OCI-LY7 (cell line): ENCODE data around the gene NOXO1. TPM values are rescaled to one million over a fixed set of nuclear protein-coding genes. Genes with fewer than 3 reads are reported as not detected.
"Not testable (repeated sequence)": the region's sequence is repeated elsewhere in the genome, so short reads cannot be mapped to it uniquely, and the experiment has no call there.

Experiments
- BruUV-seq: library from RNA; stranded (reverse); fragments of 400-500 nt; replicated peaks from 2 replicates; lab custom pipeline; 2021; lab: Mats Ljungman, UMichigan
- CTCF ChIA-PET: fragments of 300-600 bp; sonication (Branson Sonifier 250); formaldehyde crosslinking; loops from one replicate; lab custom pipeline; 2022; ENCODE audit warnings: antibody characterized with exemption; ENCODE audit not compliant: unreplicated experiment; lab: Charles Lee
- POLR2A ChIA-PET: fragments of 300-600 bp; sonication (Branson Sonifier 250); formaldehyde crosslinking; loops from one replicate; lab custom pipeline; 2022; ENCODE audit warnings: antibody characterized with exemption; lab: Charles Lee
- DNase-seq: peaks from one replicate; pipeline ENCODE4 v3.0.0-alpha.2; 2015; ENCODE audit warnings: low spot score
- H2AFZ ChIP-seq: fragments of 200-600 bp; sonication (generic), shearing (Covaris generic); 2 replicates; pipeline ENCODE4 v1.6.1; 2014; ENCODE audit warnings: mild to moderate bottlenecking, antibody characterized with exemption, low read length, moderate library complexity
- H3K27ac ChIP-seq: fragments of 200-600 bp; sonication (generic); 2 replicates; pipeline ENCODE4 v1.5.1; 2014; ENCODE audit warnings: mixed run types, low read depth, mild to moderate bottlenecking, moderate library complexity, low read length, inconsistent platforms; ENCODE audit not compliant: poor library complexity, severe bottlenecking
- H3K36me3 ChIP-seq: fragments of 200-600 bp; sonication (generic); 2 replicates; pipeline ENCODE4 v1.6.1; 2014; ENCODE audit warnings: mild to moderate bottlenecking, antibody characterized with exemption, low read length, moderate library complexity, mixed read lengths; ENCODE audit not compliant: insufficient read depth
- H3K4me1 ChIP-seq: fragments of 200-600 bp; sonication (generic); 2 replicates; pipeline ENCODE4 v1.5.1; 2014; ENCODE audit warnings: mild to moderate bottlenecking, low read length; ENCODE audit not compliant: insufficient read depth, poor library complexity, severe bottlenecking
- H3K4me2 ChIP-seq: fragments of 200-600 bp; sonication (generic); 2 replicates; pipeline ENCODE4 v1.6.1; 2014; ENCODE audit warnings: mild to moderate bottlenecking, low read length
- H3K4me3 ChIP-seq: fragments of 200-600 bp; sonication (generic); 2 replicates; pipeline ENCODE4 v1.5.1; 2014; ENCODE audit warnings: mild to moderate bottlenecking, low read depth, low read length; ENCODE audit not compliant: poor library complexity, severe bottlenecking
- H3K79me2 ChIP-seq: fragments of 200-600 bp; sonication (generic); 2 replicates; pipeline ENCODE4 v1.6.1; 2016; ENCODE audit warnings: low read depth, mild to moderate bottlenecking, low read length, moderate library complexity, mixed read lengths; ENCODE audit not compliant: insufficient read depth
- H3K9me2 ChIP-seq: fragments of 200-600 bp; sonication (generic); 2 replicates; pipeline ENCODE4 v1.6.1; 2016; ENCODE audit warnings: mild to moderate bottlenecking, low read length, mixed read lengths; ENCODE audit not compliant: insufficient read depth
- H3K9me3 ChIP-seq: fragments of 200-600 bp; sonication (generic); 2 replicates; pipeline ENCODE4 v1.6.1; 2014; ENCODE audit warnings: mild to moderate bottlenecking, mixed run types, low read length, mixed read lengths
- H4K20me1 ChIP-seq: fragments of 200-600 bp; sonication (generic); 2 replicates; pipeline ENCODE4 v1.6.1; 2014; ENCODE audit warnings: mild to moderate bottlenecking, antibody characterized with exemption, low read length, moderate library complexity, mixed read lengths; ENCODE audit not compliant: insufficient read depth
- EZH2phosphoT487 ChIP-seq: fragments of 200-600 bp; sonication (generic); IDR thresholded peaks from 2 replicates; pipeline ENCODE4 v1.6.1; 2018; ENCODE audit warnings: low read depth, borderline replicate concordance, mild to moderate bottlenecking, mixed run types, antibody characterized with exemption, low read length, moderate library complexity, mixed read lengths
- intact Hi-C: fragments of 100-400 bp; cut with micrococcal nuclease; formaldehyde crosslinking; loops from one replicate; pipeline ENCODE4 v1.10.0; 2022; ENCODE audit not compliant: unreplicated experiment
- total RNA-seq, 2 experiments: library from RNA; depleted of rRNA in 1 of 2; stranded (reverse); fragments of >200 nt in 1 of 2; shearing (Covaris generic) in 1 of 2; gene quantifications; 2 replicates each; pipeline ENCODE4 v1.2.3, GENCODE V29; 2014 to 2022
- TF ChIP-seq, protein P1 (sequence below): fragments of 200-600 bp; sonication (generic); conservative IDR thresholded peaks from 2 replicates; pipeline ENCODE4 v1.5.1; 2014; ENCODE audit warnings: mild to moderate bottlenecking, antibody characterized with exemption, low read length, moderate library complexity, mixed read lengths

NOXO1 gene
- total RNA-seq, 2 experiments from 2014 or later, result 0.22 to 0.30 TPM

DNA sequence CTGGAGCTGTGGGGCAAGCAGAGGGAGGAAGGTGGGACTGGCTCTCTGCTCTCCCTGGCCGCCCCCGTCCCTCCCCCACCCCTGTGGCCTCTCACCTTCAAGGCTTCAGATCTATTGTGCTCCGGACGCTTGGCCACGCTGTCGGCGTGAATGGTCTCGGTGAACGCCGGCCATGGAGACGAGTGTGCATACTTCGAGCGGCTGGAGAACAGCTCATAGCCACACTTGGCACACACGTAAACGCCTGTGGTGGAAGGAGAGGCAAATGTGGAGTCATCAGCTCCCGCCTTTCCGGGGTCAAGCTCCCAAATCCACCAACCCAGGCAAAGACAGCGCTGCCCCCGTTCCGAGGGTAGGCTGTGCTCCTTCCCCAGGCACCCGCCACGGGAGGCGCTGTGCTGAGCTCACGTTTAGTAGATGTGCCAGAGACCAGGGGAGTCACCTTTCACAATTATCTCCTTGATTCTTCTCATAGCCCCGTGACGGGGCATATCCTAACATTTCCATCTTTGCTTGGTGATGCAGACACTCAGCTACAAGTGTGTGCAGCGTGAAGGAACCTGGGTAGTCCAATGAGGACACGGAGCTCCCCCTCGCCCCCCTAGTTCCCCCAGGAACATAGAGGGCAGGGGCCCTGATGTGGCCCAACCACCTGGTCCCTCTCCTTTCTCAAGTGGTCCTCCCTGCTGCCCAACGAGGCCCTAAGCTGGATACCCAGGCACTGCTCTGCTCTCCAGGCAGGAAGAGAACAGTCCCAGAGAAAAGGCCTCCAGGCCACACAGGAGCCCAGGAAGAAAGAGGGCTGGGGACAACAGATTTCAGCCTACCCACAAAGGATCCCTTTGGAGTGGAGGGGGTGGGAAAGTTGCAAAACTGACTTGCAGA, 39.9 kb downstream of the NOXO1 start:
- Histone ChIP-seq H3K36me3 (no peaks in the 10 kb centered on the region), H3K79me2 (no peaks in the 10 kb centered on the region), H3K4me1 (peaks cover 18% of the 10 kb centered on the region), H3K4me3 (peak overlapping the region; percentile 84), H3K9me2 (no peaks in the 10 kb centered on the region), H3K27ac (no peak overlapping the region), H3K9me3 (no peaks in the 10 kb centered on the region), H2AFZ (no peak overlapping the region), H4K20me1 (no peaks in the 10 kb centered on the region), H3K4me2 (peak overlapping the region; percentile 95)
- ChIA-PET POLR2A (interaction anchor here (1.3 to 2.2 kb wide), 2 partner anchors 23 to 159 kb away, joined by 4 to 6 read pairs; partner anchors contain the start of genes NUBP2, RPS2 and SPSB3), CTCF (interaction anchor here (0.6 to 1.0 kb wide), 2 partner anchors 32 to 1205 kb away, joined by 3 read pairs; no protein-coding TSS in a partner anchor)
- peak; percentile 35 for DNase-seq
- no TSS peak for BruUV-seq
- intact Hi-C loops, result loop anchor here (2.0 to 5.0 kb wide), 2 partner anchors 67 to 159 kb away; partner anchors contain the start of genes NUBP2, SPSB3 and ZNF598
- TF ChIP-seq, protein P1, sequence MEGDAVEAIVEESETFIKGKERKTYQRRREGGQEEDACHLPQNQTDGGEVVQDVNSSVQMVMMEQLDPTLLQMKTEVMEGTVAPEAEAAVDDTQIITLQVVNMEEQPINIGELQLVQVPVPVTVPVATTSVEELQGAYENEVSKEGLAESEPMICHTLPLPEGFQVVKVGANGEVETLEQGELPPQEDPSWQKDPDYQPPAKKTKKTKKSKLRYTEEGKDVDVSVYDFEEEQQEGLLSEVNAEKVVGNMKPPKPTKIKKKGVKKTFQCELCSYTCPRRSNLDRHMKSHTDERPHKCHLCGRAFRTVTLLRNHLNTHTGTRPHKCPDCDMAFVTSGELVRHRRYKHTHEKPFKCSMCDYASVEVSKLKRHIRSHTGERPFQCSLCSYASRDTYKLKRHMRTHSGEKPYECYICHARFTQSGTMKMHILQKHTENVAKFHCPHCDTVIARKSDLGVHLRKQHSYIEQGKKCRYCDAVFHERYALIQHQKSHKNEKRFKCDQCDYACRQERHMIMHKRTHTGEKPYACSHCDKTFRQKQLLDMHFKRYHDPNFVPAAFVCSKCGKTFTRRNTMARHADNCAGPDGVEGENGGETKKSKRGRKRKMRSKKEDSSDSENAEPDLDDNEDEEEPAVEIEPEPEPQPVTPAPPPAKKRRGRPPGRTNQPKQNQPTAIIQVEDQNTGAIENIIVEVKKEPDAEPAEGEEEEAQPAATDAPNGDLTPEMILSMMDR, result peak; percentile 71
- no peak for TF ChIP-seq EZH2phosphoT487

- H3K79me2 ChIP-seq, result no peaks in the 10 kb centered on the region
- no peaks in the 10 kb centered on the region for H4K20me1 ChIP-seq
- H3K9me2 ChIP-seq, result no peaks in the 10 kb centered on the region
- DNase-seq, result no peak
- no peak overlapping the region for H3K4me2 ChIP-seq
- H3K4me1 ChIP-seq, result peaks cover 18% of the 10 kb centered on the region
- H3K27ac ChIP-seq, result no peak overlapping the region
- intact Hi-C loops, result loop anchor here (5.0 kb wide), 1 partner anchor 158 kb away; the partner anchor contains the start of genes NUBP2 and SPSB3
- no peaks in the 10 kb centered on the region for H3K36me3 ChIP-seq
- no peak for TF ChIP-seq EZH2phosphoT487
- TF ChIP-seq, protein P1, result no peak
- H3K4me3 ChIP-seq, result no peak overlapping the region
- ChIA-PET POLR2A (interaction anchor here (0.7 to 1.3 kb wide), 2 partner anchors 24 to 211 kb away, joined by 4 to 6 read pairs; partner anchors contain the start of gene RPS2), CTCF (interaction anchor here (0.6 to 1.0 kb wide), 3 partner anchors 32 to 1204 kb away, joined by 3 to 4 read pairs (median 3); no protein-coding TSS in a partner anchor)
- H3K9me3 ChIP-seq, result no peaks in the 10 kb centered on the region
- no TSS peak for BruUV-seq
- no peak overlapping the region for H2AFZ ChIP-seq
Observed at GRCh38 chr16:1940273-1941161, 40.8 kb downstream of the NOXO1 start.

- H3K27ac ChIP-seq, BruUV-seq, H3K4me3 ChIP-seq, DNase-seq, H3K79me2 ChIP-seq, H4K20me1 ChIP-seq, H3K36me3 ChIP-seq, H3K4me2 ChIP-seq, H3K9me3 ChIP-seq, H3K9me2 ChIP-seq, H2AFZ ChIP-seq: not testable (repeated sequence)
- intact Hi-C loops, result loop anchor here (5.0 kb wide), 1 partner anchor 158 kb away; the partner anchor contains the start of genes NUBP2 and SPSB3
- H3K4me1 ChIP-seq, result peaks cover 18% of the 10 kb centered on the region
- ChIA-PET POLR2A (interaction anchor here (0.6 to 0.8 kb wide), 3 partner anchors 9 to 212 kb away, joined by 3 to 4 read pairs (median 3); no protein-coding TSS in a partner anchor), CTCF (interaction anchor here (0.6 kb wide), 1 partner anchor 85 kb away, joined by 4 read pairs; no protein-coding TSS in a partner anchor)
Observed at GRCh38 chr16:1939833-1940232, 41.4 kb downstream of the NOXO1 start.
